ENCODE measurements around the gene IL6R. TPM values are rescaled to one million over a fixed set of nuclear protein-coding genes. Genes with fewer than 3 reads are reported as not detected.

Gene IL6R
- total RNA-seq, 1 donor from 2014 or later, result 3.3 TPM

DNA sequence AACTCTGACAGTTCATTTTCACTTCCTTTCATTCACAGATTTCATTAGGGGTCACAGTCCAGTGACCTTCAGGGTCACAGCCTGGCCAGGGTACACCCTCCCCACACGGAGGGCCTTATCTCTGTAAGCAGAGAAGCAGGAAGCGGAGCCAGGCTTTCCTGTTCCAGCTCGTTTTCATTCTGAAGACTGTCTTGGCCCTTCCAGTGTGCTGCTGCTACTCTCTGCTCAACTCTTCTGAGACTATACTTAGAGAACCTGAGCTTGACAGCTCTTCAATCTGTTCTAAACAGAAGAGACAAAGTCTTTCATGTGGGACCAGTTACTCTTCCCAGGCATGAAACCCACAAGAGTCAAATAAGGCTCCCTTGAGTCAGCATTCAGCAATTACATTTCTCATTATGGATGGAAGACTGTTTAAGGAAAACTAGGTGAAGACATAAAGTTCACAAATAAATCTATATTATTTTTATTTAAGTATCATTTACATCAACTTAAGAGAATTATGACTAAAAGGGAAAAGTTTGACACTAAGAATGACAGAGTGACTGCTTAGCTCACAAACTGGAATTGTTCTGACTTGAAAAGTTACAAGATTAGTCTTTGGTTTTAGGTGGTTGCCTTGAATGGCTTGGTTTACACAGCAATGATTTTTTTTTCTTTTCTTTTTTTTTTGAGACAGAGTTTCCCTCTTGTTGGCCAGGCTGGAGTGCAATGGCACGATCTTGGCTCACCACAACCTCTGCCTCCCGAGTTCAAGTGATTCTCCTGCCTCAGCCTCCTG lies 92.1 kb downstream of the IL6R start:
- intact Hi-C loops (cut with micrococcal nuclease), result no loop called here
- H3K4me3 Mint-ChIP-seq, result no peak overlapping the region
- no peak for DNase-seq
- H3K27ac Mint-ChIP-seq, result no peak overlapping the region
- no peaks in the 10 kb centered on the region for H3K9me3 Mint-ChIP-seq
- peaks cover 23% of the 10 kb centered on the region for H3K4me1 Mint-ChIP-seq
- peaks cover 1% of the 10 kb centered on the region for H3K36me3 Mint-ChIP-seq (ENCODE audit: low read depth)
- peaks cover 42% of the 10 kb centered on the region for H3K27me3 Mint-ChIP-seq

DNA sequence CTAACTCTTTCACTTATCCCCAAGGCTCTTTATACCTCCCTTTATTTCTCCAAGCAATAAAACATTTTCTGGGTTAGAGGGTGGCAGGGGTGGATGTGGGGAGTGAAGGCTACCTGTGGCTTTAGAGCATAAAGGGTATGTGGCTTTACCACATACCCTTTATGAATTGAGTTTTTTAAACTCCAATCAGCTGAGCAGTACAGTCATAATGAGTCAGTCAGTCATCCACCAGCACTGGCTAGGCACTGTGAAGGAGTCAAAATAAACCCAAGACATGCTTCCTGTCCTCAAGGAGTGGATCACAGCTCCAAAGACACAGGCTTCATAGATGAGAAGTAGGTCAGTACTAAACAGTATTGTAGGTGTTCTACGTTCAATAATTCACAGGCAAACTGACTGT lies 94.3 kb downstream of the IL6R start:
- intact Hi-C loops (cut with micrococcal nuclease), result no loop called here
- H3K9me3 Mint-ChIP-seq, result no peaks in the 10 kb centered on the region
- H3K36me3 Mint-ChIP-seq (ENCODE audit: low read depth), result peaks cover 1% of the 10 kb centered on the region
- no peak overlapping the region for H3K27ac Mint-ChIP-seq
- no peak for DNase-seq
- peaks cover 55% of the 10 kb centered on the region for H3K27me3 Mint-ChIP-seq
- no peak overlapping the region for H3K4me3 Mint-ChIP-seq
- peaks cover 8% of the 10 kb centered on the region for H3K4me1 Mint-ChIP-seq

DNA sequence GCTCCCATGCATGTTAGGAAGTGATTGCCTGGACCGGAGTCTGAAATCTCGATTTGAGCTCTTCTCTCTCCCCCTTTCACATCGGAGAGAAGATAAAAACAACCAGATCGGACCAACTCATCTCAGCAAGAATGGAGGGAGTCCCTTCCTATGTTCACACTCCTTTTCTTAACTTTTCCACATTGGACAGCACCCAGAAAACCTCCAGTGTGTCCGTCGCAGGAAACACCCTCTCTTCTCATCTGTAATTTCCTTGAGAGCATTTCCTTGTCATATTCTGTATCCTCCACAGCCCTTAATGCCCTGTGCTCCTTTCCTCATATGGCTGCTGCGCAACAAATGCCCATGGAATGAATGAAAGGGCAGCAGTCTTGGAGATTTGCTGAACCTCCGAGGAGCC lies 95.4 kb downstream of the IL6R start:
- H3K27me3 Mint-ChIP-seq, result peaks cover 62% of the 10 kb centered on the region
- H3K27ac Mint-ChIP-seq, result no peak overlapping the region
- peaks cover 1% of the 10 kb centered on the region for H3K36me3 Mint-ChIP-seq (ENCODE audit: low read depth)
- H3K4me3 Mint-ChIP-seq, result no peak overlapping the region
- intact Hi-C loops (cut with micrococcal nuclease), result no loop called here
- no peaks in the 10 kb centered on the region for H3K9me3 Mint-ChIP-seq
- no peak for DNase-seq
- H3K4me1 Mint-ChIP-seq, result peaks cover 8% of the 10 kb centered on the region

DNA sequence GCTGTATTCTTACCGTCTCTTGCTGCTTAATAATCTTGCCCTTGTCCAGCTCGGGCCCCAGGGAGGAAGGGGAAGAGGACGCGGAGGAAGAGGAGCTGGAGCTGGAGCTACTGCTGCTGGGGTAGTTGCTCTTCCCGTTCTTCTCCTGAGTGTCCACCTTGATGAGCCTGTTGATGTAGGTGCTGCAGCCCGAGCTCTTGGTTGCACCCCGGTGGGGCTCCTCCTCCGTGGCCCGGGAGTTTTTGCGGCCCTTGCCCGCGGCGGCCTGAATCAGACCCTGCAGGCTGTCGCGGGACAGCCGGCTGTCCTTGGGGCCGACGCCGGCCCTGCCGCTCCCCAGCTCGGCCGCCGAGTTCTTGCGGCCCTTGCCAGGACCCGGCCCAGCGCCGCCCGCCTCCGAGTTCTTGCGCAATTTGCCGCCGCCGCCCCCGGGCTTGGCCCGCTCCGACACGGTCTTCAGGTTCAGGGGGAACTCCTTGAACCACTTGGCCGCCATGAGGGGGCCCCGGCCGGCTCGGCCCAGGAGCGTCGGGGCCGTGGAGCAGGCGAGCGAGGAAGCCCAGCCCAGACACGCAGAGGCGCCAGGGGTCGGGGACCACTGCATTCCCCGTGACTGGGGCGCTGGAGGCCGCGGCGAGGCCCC lies 96.4 kb downstream of the IL6R start:
- Mint-ChIP-seq H3K27ac (no peak overlapping the region), H3K9me3 (no peaks in the 10 kb centered on the region), H3K27me3 (peaks cover 71% of the 10 kb centered on the region), H3K4me1 (peaks cover 8% of the 10 kb centered on the region), H3K4me3 (peak overlapping the region; percentile 5), H3K36me3 (ENCODE audit: low read depth) (peaks cover 1% of the 10 kb centered on the region)
- intact Hi-C loops (cut with micrococcal nuclease), result no loop called here
- no peak for DNase-seq

DNA sequence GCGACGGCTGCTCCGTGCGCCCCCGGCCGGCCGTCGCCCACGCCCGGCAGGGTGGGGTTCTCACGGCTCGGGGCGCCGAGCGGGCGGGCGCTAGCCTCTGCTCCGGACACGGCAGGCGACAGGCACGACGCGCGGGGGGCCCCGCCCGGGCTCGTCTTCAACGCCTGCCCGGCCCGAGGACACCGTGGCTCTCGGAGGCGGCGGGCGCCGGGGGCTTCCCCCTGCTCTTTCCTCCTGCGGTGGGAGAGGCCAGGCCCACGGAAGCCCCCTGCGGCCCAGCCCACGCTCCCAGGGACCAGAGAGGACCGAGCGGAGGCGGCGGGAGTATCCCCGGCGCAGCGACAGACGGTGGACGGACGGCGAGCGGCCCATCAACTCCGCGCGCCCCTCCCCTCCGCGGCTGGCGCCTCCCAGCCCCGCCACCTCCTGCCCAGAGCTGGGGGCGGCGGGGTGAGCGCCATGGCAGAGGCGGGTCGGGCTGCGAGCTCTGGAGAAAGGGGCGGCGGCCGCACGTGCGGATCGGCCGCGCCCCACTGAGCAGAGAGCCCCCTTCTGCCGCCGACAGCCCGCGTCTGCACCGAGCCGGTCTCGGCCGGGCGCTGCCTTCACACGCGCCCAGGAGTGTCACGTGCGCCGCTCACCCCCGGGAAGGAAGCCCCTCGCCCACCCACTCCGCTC lies 97.1 kb downstream of the IL6R start, which contains the start of the genes SHE and TDRD10:
Gene SHE, minus strand, starts transcription at position 347 of the 678 bp plus-strand sequence. CDS start 386 bp downstream, outside the sequence.
Gene TDRD10, plus strand, starts transcription at position 154 of the 678 bp plus-strand sequence. CDS start 4,685 bp downstream, outside the sequence.
- intact Hi-C loops (cut with micrococcal nuclease), result no loop called here

DNA sequence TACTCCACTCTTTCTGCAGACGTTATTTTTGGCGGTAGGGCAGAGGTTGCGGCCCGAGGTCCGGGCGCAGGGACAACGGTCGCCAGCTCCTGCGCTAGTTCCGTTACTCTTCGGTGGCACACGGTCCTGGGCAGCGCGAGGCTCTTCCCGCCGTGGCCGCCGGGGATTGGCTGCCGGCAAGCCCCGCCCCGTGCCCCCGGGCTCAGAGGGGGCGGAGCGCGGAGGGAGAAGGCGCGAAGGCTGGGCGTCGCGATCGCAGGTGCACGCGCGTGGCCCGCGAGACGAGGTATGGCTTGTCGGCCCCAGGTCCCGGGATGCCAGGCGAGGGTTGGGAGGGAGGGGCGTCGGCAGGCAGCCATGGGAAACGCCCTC lies 97.6 kb downstream of the IL6R start:
- H3K36me3 Mint-ChIP-seq (ENCODE audit: low read depth), result peaks cover 1% of the 10 kb centered on the region
- intact Hi-C loops (cut with micrococcal nuclease), result no loop called here
- no peak overlapping the region for H3K27ac Mint-ChIP-seq
- no peak for DNase-seq
- peak overlapping the region; percentile 54 for H3K4me3 Mint-ChIP-seq
- no peaks in the 10 kb centered on the region for H3K9me3 Mint-ChIP-seq
- peaks cover 4% of the 10 kb centered on the region for H3K4me1 Mint-ChIP-seq
- peaks cover 78% of the 10 kb centered on the region for H3K27me3 Mint-ChIP-seq

More for the DNA sequence above, 97.1 kb downstream of the IL6R start, which contains the start of the genes SHE and TDRD10:
- peaks cover 72% of the 10 kb centered on the region for H3K27me3 Mint-ChIP-seq
- peaks cover 4% of the 10 kb centered on the region for H3K4me1 Mint-ChIP-seq
- peaks cover 1% of the 10 kb centered on the region for H3K36me3 Mint-ChIP-seq (ENCODE audit: low read depth)
- DNase-seq, result peak; percentile 61
- no peaks in the 10 kb centered on the region for H3K9me3 Mint-ChIP-seq
- H3K27ac Mint-ChIP-seq, result no peak within 1 kb of the TSS
- H3K4me3 Mint-ChIP-seq, result peak within 1 kb of the TSS; percentile 54

DNA sequence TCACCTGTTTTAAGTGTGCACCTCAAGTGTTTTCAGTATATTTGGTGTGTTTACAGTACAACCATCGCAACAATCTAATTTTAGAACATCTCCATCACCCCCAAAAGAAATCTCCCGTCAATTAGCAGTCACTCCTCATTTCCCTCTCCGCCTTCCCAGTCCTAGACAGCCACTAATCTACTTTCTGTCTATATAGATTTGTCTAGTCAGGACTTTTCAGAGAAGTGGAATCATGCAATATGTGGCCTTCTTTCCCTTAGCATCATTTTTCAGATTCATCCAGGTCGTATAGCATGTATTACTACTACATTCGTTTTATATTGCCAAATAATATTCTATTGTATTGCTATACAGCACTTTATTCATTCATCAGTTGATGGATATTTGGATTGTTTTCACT lies 98.8 kb downstream of the IL6R start:
- intact Hi-C loops (cut with micrococcal nuclease), result no loop called here

DNA sequence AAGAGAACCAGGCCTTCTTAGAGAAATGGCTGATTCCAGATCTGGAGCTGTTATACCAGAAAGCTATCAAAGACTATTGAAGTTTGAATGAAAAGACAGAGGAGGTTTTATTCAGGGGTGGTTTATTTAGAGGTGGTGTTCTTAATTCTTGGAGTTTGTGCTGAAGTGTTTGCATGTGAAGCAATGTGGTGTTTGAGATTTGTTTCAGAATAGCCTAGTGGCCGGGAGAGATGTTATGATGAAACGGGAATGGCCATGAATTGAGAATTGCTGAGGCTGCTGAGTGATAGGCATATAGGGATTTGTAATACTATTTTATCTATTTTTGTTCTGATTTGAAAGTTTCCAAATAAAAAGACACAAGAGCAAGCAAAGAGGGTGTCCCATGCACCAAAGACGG lies 107.6 kb downstream of the IL6R start:
- Mint-ChIP-seq H3K4me3 (no peak overlapping the region), H3K9me3 (no peaks in the 10 kb centered on the region), H3K36me3 (ENCODE audit: low read depth) (no peaks in the 10 kb centered on the region), H3K27ac (no peak overlapping the region), H3K4me1 (no peaks in the 10 kb centered on the region), H3K27me3 (peaks cover 42% of the 10 kb centered on the region)
- DNase-seq, result no peak
- intact Hi-C loops (cut with micrococcal nuclease), result no loop called here

More for the DNA sequence above, 98.8 kb downstream of the IL6R start:
- H3K27ac Mint-ChIP-seq, result no peak overlapping the region
- no peaks in the 10 kb centered on the region for H3K9me3 Mint-ChIP-seq
- H3K4me3 Mint-ChIP-seq, result no peak overlapping the region
- H3K4me1 Mint-ChIP-seq, result peaks cover 4% of the 10 kb centered on the region
- no peak for DNase-seq
- peaks cover 78% of the 10 kb centered on the region for H3K27me3 Mint-ChIP-seq
- peaks cover 1% of the 10 kb centered on the region for H3K36me3 Mint-ChIP-seq (ENCODE audit: low read depth)

DNA sequence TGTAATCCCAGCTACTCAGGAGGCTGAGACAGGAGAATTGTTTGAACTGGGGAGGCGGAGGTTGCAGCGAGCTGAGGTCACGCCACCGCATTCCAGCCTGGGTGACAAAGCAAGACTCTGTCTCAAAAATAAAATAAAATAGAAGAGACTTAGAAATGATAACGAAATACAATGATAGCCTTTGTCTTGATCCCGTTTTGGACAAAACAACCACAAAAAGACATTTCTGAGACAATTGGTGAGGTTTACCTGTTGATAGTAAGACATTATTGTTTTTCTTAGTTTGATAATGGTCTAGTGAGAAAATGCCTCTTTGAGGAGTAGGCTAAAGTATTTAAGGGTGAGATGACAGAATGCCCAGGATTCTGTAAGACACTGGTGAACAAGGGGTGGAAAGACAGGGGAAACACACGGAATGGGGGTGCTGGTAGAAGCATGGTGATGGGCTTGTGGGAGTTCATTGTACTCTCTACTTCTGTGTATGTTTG lies 109.0 kb downstream of the IL6R start:
- Mint-ChIP-seq H3K4me1 (no peaks in the 10 kb centered on the region), H3K4me3 (no peak overlapping the region), H3K27ac (no peak overlapping the region), H3K36me3 (ENCODE audit: low read depth) (no peaks in the 10 kb centered on the region), H3K9me3 (no peaks in the 10 kb centered on the region), H3K27me3 (peaks cover 37% of the 10 kb centered on the region)
- DNase-seq, result no peak
- intact Hi-C loops (cut with micrococcal nuclease), result no loop called here

DNA sequence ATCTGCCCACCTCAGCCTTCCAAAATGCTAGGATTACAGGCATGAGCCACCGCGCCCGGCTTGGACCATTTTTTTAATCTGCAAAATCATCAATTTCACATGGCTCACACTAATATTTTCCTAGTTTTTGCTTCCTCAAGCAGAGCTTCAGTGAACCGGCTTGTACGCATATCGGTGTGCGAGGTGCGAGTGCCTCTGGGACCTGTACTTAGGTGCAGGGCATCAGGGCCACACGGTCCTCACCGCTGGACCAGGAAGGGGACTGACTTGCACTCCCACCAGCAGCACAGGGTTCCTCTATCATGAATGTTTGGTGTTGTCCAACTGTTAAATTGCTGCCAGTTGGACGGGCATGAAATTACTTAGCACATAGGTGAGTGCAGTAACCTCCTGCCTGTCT lies 112.5 kb downstream of the IL6R start:
- peaks cover 2% of the 10 kb centered on the region for H3K4me1 Mint-ChIP-seq
- intact Hi-C loops (cut with micrococcal nuclease), result no loop called here
- no peak overlapping the region for H3K4me3 Mint-ChIP-seq
- no peaks in the 10 kb centered on the region for H3K36me3 Mint-ChIP-seq (ENCODE audit: low read depth)
- H3K27me3 Mint-ChIP-seq, result peaks cover 45% of the 10 kb centered on the region
- no peak overlapping the region for H3K27ac Mint-ChIP-seq
- no peaks in the 10 kb centered on the region for H3K9me3 Mint-ChIP-seq
- DNase-seq, result no peak

Other genes with a start within 250 kb of the IL6R start
- gene TPM3, start 213.2 kb upstream of the IL6R start, total RNA-seq, result 633 and 635 TPM in 2 replicates
- gene CFAP141, start 199.0 kb upstream of the IL6R start, total RNA-seq, result not detected in 2 replicates
- 277 and 281 TPM in 2 replicates for gene UBAP2L, start 184.4 kb upstream of the IL6R start, total RNA-seq
- gene HAX1, start 132.7 kb upstream of the IL6R start, total RNA-seq, result 114 and 118 TPM in 2 replicates
- not detected in 2 replicates for gene AQP10, start 84.2 kb upstream of the IL6R start, total RNA-seq
- 49.4 and 49.6 TPM in 2 replicates for gene ATP8B2, start 79.8 kb upstream of the IL6R start, total RNA-seq
- gene TDRD10, start 96.9 kb downstream of the IL6R start, total RNA-seq, result not detected in 2 replicates
- gene SHE, start 97.1 kb downstream of the IL6R start, total RNA-seq, result not detected in 2 replicates
- 86.6 and 104 TPM in 2 replicates for gene UBE2Q1, start 153.3 kb downstream of the IL6R start, total RNA-seq
- 0.14 TPM in 1 of 2 replicates, not detected in the other for gene CHRNB2, start 162.4 kb downstream of the IL6R start, total RNA-seq
- 293 and 306 TPM in 2 replicates for gene ADAR, start 202.8 kb downstream of the IL6R start, total RNA-seq

Data from activated CD4-positive, alpha-beta T cell treated with anti-CD3 and anti-CD28 coated beads, Interleukin-2, amount 10 ng/mL, durations not matched to agents 24 days and 14 days (primary cell).